Measurements from ENCODE around the gene ARFGAP3.
A peak's percentile ranks its signal among the peaks of the same experiment; 100 is the strongest.
"Not testable (repeated sequence)": the region's sequence is repeated elsewhere in the genome, so short reads cannot be mapped to it uniquely, and the experiment has no call there.

Gene ARFGAP3

DNA sequence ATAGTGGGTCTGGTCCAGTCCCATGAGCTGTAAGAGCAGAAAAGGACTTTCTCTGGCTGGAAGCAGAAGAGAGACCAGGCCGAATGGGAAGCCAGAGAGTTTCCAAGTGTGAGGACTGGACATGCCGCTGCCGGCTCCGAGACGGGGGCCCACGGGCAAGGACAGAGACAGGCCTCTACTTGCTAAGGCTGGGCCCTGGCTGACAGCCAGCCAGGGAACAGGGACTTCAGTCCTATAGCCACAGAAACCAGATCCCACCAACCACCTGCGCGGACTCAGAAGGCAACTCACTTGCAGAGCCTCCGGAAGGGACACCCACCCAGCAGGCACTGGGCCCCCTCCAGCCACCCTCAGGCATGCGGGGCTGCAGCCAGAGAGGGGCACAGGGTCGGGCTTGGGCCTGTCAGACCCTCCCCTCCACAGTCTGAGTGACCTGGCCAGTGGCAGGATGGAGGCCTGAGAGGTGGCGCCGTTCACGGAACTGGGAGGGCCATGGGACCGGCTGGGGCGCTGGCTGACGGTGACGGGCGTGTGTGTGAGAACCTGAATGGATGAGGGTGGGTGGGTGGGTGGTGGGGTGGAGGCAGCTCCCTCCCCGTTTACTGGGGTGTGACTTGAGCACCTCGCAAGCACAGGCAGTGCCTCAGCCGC lies 88.6 kb downstream of the ARFGAP3 start:
- no peak for DNase-seq

DNA sequence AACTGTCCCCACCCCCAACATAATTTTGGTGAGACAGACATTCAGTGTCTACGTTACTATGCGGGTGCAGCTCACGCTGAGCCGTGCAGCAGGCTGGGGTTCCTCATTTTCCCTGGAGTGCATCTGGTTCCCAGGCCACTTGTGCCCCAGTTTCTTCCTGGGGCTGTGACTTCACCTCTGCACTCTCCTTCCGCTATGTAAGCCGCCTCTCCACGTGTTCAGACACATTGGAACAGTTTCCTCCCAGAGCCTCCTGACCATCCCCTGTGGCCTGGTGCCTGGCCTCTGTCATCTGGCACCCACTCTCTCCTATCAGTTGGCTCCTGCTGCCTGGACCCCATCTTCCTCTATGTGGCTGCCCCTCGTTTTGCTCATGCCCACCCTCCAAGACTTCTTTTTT lies 90.2 kb downstream of the ARFGAP3 start:
- peak; percentile 83 to 95 for DNase-seq

DNA sequence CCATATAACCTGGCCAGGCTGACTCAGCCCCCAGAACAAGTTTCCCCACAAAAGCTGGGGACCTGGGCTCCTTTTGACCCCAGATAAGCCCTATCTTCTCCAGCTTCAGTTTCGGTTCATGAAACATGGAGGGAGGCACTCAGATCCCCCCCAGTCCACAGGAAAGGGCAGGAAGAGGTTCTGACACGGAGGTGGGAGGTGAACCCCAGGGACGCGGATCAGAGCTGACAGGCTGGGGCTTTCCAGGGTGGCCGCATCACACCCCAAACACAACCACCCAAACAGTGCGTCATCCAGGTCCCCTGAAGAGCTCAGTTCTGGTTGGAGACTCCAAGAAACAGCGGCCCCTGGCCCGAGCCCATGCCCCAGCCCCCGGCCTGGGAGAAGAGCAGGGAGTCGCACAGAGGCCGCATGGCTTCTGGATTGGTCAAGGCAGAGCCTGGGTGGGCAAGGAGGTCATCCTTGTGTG lies 92.1 kb downstream of the ARFGAP3 start:
- no peak for DNase-seq

DNA sequence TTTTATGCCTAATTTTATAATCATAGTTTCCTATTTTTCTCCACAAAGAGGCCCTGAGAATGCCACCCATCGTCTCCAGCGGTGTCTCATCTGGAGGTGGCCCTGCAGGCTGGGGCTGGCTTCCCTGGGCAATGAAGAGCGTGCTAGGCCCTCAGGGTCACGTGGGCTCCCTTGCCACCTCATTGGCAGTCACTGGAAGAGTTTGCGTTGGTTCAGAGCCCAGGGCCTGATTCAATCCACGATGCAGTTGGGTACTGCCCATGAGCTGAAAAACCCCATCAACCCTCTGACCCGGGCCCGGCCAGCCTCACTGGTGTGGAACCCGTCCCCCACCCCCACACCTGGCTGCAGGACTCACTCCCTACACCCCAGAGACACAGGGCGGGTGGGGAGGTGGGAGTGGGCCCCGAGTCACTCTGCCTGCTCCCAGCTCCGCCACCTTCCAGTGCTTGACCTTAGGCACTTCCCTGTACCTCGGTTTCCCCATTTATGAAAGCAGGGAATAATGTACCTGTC lies 93.0 kb downstream of the ARFGAP3 start:
- DNase-seq, result no peak

DNA sequence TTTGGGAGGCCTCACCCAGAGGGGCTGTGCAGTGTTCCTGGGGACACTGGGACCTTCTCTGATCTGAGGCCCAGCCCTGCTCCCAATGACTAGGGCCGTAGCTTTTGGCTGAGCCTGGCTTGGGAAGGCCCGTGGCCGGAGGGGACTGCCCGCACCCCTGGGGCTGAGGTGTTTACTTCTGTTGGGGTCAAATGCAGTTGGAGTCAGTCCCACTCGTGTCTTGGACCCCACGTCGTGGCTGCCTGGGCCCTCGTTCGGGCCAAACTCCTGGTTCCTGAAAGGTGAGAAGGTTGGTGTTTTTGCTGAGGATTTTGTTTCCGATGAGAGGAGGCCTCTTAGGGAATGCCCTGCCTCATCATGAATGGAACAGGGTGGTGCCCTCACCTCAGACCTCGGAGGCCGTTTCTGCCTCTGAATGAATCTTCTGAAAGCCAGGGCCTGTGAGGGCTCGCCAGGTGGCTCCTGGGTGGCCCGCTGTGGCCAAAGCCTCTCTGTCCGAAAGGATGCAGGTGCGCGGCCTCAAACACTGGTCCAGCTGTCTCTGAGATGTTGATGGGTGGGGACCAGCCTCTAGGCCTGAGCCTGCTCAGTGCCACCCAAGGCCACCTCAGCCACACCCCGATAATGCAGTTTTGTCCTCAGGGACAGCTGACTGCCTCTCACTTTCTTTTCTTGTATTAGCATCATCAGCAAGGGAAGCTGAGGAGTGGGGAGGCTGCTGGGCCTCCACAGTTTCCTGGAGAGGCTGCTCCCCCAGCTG lies 96.1 kb downstream of the ARFGAP3 start:
- DNase-seq, result no peak

DNA sequence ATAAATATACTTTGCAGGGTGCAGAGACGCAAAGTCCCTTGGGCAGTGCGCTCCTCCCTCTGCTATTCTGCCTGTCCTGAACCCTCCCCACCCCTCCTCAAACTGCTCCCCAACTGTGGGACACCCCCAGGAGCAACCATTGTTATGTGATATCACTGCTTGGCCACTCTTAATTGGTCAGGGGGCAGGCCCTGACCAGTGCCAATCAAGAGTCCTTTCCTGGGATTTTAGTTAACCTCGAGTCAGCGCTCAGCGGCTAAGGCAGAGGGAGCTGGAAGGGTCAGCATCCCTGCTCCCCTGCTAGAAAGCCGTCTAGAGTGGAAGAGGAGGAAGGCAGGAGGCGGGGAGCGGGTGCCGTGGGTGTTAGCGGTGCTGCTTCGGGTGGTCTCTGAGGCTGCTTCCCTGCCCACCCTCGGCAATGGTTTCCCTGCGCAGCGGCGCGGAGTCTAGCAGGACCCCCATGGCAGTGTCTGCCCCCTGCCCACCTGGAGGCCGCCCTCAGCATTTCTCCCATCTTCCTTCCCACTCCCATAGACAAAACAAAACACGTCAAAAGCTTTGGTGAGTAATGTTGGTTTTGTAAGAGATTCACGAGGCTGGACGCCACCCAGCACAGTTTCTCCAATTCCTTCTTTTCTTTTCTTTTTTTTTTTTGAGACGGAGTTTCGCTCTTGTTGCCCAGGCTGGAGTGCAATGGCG lies 98.0 kb downstream of the ARFGAP3 start:
- peak in 1 of 2 donors; percentile 48 for DNase-seq

DNA sequence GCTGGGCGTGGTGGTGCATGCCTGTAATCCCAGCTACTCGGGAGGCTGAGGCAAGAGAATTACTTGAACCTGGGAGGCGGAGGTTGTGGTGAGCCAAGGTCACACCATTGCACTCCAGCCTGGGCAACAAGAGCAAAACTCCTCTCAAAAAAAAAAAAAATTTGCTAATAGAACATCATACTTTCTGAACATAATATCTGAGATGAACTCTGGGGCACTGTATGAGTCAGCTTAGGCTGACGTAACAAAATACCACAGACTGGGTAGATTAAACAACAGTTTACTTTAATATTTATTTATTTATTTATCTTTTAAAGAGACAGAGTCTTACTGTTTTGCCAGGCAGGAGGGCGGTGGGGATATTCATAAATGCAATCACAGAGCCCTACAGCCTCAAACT lies 101.5 kb downstream of the ARFGAP3 start:
- peak; percentile 49 to 62 for DNase-seq

DNA sequence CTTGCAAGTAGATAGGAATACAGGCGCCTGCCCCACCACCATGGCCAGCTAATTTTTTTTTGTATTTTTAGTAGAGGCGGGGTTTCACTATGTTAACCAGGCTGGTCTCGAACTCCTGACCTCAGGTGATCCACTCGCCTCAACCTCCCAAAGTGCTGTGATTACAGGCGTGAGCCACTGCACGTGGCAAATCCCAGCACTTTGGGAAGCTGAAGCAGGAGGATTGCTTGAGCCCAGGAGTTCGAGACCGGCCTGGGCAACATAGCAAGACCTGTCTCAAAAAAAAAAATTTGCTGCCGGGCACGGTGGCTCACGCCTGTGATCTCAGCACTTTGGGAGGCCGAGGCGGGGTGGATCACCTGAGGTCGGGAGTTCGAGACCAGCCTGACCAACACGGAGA lies 102.0 kb downstream of the ARFGAP3 start:
- not testable (repeated sequence) for DNase-seq

DNA sequence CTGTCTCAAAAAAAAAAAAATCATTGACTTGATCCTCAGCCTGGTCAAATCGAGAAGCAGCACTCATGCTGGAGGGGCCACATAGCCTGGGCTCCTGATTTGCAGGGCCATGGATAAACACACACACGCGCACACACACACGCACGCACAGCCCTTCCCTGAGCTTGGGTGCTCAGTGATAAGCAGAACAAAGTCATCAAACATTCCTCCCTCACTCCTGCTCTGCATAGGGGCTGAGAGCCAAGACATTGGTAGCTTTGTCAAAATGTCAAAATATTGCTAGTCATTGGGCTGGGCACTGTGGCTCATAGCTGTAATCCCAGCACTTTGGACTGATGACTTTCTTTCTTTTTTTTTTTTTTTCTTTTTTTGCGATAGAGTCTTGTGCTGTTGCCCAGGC lies 102.4 kb downstream of the ARFGAP3 start:
- DNase-seq, result no peak

DNA sequence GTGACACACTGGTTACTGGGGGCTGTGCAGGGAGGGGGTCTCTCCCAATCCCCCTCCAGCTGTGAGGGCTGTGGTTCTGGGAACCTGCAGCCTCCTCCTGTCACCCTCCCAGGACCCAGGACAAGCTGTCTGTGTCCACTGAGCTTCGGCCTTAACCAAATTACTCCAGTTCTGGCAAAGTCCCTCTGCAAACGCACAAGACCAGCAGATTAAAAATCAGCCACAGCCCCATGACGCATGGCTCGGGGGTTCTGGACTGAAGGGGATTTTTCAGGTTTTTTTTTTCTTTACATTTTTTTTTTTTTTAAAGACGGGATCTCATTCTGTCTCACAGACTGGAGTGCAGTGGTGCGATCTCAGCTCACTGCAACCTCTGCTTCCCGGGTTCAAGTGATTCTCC lies 104.2 kb downstream of the ARFGAP3 start:
- no peak for DNase-seq

DNA sequence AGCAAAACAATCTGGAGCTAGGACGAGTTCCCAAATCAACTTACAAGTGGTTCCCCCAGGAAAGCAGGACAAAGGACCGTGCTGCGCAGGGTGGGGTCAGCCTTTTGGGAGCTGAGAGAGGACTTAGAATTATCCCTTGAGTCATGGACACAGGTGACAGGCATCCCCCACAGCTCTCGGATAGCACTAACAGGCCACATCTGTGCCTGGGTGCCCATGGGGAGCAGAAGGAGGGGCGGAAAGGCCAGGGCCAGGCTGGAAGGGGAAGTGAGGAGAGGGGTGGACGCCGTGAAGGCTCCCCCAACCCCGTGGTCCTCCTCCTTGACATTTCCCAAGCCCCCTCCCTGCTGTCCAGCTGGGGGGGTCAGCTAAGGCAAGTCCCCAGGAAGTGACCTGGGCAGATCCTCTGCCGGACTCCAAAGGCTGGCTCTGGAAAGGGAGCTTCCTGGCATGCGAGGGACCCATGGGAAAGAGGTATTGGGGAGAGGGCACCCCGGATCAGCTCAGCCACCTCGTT lies 104.8 kb downstream of the ARFGAP3 start:
- no peak for DNase-seq

DNA sequence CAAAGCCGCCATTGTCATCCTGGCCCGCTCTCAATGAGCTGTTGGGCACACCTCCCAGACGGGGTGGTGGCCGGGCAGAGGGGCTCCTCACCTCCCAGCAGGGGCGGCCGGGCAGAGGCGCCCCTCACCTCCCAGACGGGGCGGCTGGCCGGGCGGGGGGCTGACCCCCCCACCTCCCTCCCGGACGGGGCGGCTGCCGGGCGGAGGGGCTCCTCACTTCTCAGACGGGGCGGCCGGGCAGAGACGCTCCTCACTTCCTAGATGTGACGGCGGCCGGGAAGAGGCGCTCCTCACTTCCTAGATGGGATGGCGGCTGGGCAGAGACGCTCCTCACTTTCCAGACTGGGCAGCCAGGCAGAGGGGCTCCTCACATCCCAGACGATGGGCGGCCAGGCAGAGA lies 106.7 kb downstream of the ARFGAP3 start:
- not testable (repeated sequence) for DNase-seq

DNA sequence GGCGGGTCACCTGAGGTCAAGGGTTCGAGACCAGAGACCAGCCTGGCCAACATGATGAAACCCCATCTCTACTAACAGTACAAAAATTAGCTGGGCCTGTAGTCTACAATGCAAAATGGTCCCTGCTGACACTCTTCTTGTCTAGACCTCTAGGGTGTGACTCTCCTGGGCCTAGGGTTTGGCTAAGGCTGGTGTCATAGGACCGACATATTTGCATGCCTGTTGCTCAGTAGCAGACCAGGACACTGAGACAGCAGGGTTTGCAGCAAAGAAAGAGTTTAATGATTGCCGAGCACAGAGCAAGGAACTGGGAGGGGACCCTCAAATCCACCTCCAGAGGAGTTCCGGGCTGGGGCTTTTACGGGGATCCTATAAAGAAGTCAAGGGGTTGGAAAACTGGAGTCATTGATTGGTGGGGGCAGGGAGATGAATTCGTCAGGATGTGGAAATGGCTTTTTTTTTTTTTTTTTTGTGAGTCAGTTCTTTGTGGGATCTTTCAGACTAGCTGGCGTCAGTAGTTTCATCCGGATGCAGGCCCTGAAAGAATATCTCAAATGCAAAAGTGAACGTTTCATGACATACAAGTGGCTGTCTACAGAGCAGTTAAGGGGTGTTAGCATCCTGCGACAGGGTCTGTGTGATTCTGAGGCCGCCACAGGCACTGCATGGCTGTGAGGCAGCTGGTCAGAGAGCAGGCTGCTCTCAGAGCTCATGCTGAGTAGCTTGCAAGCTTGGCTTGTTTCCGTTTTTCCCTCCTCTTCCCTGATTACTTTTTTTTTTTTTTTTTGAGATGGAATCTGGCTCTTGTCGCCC lies 109.2 kb downstream of the ARFGAP3 start:
- no peak for DNase-seq
